Kidney epithelial cell (primary cell): ENCODE data around the gene ID2. TPM values are rescaled to one million over a fixed set of nuclear protein-coding genes. Genes with fewer than 3 reads are reported as not detected.

Source experiments
- DNase-seq: peaks from one replicate; pipeline ENCODE4 v3.0.0-alpha.2; 2010; ENCODE audit warnings: low read depth
- H3K27me3 ChIP-seq: 2 replicates; pipeline ENCODE4 v1.6.0; 2011; ENCODE audit warnings: low read length; ENCODE audit not compliant: control insufficient read depth, insufficient read depth
- H3K36me3 ChIP-seq: 2 replicates; pipeline ENCODE4 v1.5.1; 2011; ENCODE audit warnings: low read length; ENCODE audit not compliant: control insufficient read depth, insufficient read depth
- H3K4me3 ChIP-seq: 2 replicates; pipeline ENCODE4 v1.5.1; 2011; ENCODE audit warnings: low read depth, mild to moderate bottlenecking, control low read depth, low read length
- total RNA-seq: library from RNA; depleted of rRNA; stranded (reverse); fragments of >200 nt; gene quantifications from 2 replicates; pipeline ENCODE4 v1.2.3, GENCODE V29; 2015
- TF ChIP-seq, protein P1 (sequence below): IDR thresholded peaks from 2 replicates; pipeline ENCODE4 v1.5.1; 2011; ENCODE audit warnings: mild to moderate bottlenecking, moderate library complexity, low read length, control low read depth, inconsistent platforms; ENCODE audit not compliant: insufficient read depth, poor library complexity, severe bottlenecking

ID2 gene, protein sequence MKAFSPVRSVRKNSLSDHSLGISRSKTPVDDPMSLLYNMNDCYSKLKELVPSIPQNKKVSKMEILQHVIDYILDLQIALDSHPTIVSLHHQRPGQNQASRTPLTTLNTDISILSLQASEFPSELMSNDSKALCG
- total RNA-seq = 19.4 and 30.8 TPM in 2 replicates

DNA sequence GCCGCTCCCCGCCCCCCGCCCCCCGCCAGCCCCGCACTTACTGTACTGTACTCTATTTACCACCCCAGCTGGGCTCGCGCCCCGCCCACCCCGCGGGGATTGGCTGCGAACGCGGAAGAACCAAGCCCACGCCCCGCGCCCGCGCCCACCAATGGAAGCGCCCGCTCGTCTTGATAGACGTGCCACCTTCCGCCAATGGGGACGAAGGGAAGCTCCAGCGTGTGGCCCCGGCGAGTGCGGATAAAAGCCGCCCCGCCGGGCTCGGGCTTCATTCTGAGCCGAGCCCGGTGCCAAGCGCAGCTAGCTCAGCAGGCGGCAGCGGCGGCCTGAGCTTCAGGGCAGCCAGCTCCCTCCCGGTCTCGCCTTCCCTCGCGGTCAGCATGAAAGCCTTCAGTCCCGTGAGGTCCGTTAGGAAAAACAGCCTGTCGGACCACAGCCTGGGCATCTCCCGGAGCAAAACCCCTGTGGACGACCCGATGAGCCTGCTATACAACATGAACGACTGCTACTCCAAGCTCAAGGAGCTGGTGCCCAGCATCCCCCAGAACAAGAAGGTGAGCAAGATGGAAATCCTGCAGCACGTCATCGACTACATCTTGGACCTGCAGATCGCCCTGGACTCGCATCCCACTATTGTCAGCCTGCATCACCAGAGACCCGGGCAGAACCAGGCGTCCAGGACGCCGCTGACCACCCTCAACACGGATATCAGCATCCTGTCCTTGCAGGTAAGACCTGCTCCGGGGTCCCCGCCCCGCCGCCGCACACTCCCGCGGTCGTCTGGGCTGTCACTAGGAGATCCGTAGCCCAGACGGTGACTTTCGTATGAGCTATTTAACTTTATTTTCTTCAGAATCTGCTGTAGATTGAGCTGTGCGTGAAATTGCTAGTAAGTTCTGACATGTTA, at the start of gene ID2:
Gene ID2 (plus strand): TSS at position 271 of the 907 bp plus-strand sequence. CDS start 110 bp downstream, at position 381.
- TF ChIP-seq, protein P1, sequence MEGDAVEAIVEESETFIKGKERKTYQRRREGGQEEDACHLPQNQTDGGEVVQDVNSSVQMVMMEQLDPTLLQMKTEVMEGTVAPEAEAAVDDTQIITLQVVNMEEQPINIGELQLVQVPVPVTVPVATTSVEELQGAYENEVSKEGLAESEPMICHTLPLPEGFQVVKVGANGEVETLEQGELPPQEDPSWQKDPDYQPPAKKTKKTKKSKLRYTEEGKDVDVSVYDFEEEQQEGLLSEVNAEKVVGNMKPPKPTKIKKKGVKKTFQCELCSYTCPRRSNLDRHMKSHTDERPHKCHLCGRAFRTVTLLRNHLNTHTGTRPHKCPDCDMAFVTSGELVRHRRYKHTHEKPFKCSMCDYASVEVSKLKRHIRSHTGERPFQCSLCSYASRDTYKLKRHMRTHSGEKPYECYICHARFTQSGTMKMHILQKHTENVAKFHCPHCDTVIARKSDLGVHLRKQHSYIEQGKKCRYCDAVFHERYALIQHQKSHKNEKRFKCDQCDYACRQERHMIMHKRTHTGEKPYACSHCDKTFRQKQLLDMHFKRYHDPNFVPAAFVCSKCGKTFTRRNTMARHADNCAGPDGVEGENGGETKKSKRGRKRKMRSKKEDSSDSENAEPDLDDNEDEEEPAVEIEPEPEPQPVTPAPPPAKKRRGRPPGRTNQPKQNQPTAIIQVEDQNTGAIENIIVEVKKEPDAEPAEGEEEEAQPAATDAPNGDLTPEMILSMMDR = no peak
- Histone ChIP-seq H3K4me3 (peak within 1 kb of the TSS; percentile 88), H3K36me3 (no peaks in the 10 kb centered on the region), H3K27me3 (no peaks in the 10 kb centered on the region)
- DNase-seq = peak; percentile 88

DNA sequence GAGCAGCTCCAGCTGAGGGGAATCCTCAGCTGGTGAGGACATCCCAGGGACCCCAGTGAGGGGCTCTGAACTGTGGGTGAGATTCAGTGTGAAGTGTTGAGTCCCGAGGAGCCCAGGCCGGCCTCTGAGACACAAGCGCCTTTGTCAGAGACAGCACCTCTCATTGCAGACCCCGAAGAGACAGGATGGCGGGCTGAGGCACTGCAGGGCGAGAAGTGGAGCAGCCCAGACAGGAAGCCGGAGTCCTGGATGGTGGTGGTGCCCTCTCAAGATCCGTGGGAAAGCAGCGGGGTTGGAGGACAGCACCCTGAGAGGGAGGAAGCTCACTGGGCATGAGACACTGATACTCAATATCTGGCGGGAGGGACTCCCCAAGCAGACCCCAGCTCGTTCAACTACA, 49.1 kb upstream of the ID2 start:
- no peaks in the 10 kb centered on the region for H3K27me3 ChIP-seq
- DNase-seq = no peak
- no peak overlapping the region for H3K4me3 ChIP-seq
- H3K36me3 ChIP-seq = no peaks in the 10 kb centered on the region
- TF ChIP-seq, protein P1 = no peak

DNA sequence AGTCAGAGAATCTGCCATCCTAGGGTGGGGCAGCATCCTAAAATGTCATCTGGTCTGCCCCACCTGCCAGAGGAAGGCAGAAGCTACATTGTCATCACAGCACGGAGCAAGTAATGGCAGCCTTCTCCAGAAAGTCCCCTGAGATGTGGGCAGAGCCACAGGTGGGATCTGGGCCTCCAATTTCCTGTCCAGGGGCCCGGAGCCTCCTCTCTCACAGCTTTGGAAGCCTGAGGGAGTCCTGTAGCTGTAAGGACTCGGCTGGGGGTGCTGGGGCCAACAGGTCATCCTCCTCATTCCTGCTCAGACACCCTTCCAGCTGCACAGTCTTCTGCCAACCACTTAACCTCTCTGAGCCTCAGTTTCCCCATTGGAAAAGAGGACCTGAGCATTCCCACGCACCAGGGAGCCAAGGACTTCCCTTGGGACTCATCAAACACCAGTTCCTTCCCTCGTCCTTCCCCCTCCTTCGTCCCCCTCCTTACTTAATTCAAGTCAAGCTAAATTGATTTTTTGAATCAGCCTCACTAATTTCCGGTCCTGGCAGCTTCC, 48.6 kb upstream of the ID2 start:
- no peak for DNase-seq
- no peaks in the 10 kb centered on the region for H3K27me3 ChIP-seq
- H3K4me3 ChIP-seq = no peak overlapping the region
- no peaks in the 10 kb centered on the region for H3K36me3 ChIP-seq
- TF ChIP-seq, protein P1 = no peak

DNA sequence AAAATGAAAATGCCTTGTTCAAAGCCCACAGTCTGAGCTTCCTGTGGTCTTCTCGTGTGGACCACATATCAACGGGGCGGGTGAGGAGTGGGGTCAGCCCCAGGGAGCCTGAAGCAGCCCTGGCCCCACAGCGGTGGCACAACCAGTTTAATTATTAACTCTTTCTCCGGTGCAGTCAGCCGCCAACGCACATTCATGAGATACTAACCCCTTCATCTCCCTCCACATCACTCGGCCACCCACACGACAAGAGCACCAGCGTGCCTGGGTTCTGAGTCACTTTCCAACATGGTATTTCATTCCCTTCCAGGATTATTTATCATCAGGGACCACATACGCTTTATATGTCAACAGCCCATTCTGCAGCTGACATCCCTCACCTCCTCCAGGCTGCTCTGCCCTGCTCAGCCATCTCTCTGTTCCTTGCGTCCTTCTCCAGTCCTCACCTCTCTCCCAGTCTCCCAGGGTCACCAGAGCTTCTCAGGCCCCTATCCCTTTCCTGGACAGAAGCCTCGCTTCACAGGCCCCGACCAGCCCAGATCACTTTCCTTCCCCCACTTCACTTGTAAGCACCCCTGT, 48.0 kb upstream of the ID2 start:
- Histone ChIP-seq H3K36me3 (no peaks in the 10 kb centered on the region), H3K4me3 (no peak overlapping the region), H3K27me3 (no peaks in the 10 kb centered on the region)
- TF ChIP-seq, protein P1 = no peak
- peak; percentile 95 for DNase-seq

DNA sequence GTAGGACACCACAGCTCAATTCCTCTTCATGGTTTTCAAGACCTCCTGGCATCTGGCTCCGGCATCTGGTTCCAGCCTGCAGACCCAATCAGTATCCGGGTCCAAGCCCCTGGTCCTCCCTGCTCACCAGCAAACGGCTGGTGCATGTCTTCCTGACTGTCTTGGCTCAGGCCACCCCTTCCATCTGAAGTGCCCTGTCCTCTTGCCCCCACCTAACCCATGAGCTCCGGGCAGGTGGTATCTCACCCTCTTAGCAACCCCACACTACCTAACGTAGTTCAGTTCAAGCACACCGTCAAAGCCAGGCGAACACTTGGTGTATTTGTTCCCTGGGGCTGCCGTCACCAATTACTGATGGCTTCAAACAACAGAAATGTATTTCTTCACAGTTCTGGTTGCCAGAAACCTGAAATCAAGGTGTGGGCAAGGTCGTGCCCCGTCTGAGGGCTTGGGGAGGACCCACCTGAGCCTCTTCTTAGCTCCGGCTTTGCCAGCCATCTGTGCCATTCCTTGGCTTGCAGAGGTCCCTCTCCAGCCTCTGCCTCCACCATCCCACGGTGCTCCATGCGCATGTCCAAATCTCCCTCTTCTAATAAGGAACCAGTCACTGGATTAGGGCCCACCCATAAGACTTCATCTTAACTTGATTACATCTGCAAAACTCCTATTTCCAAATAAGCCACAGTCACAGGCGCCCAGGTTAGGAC, 47.2 kb upstream of the ID2 start:
- H3K27me3 ChIP-seq = no peaks in the 10 kb centered on the region
- H3K36me3 ChIP-seq = no peaks in the 10 kb centered on the region
- TF ChIP-seq, protein P1 = no peak
- H3K4me3 ChIP-seq = no peak overlapping the region
- DNase-seq = no peak
